Transverse colon (tissue), 4 donors: Measurements from ENCODE around the gene LIN37. TPM values are rescaled to one million over a fixed set of nuclear protein-coding genes. Genes with fewer than 3 reads are reported as not detected.

Experiments used
- DNase-seq: peaks from one replicate; pipeline ENCODE4 v3.0.0-alpha.2; 2019
- H3K27ac ChIP-seq, 4 donors: fragments of 200-600 bp; sonication (generic); 2 replicates each; pipeline ENCODE4 v1.5.1; 2016 to 2018; ENCODE audit warnings: inconsistent platforms in 4 of 4
- H3K27me3 ChIP-seq: fragments of 200-600 bp; sonication (generic); 2 replicates; pipeline ENCODE4 v1.5.1; 2017; ENCODE audit warnings: inconsistent platforms
- H3K36me3 ChIP-seq, 4 donors: fragments of 200-600 bp; sonication (generic); 2 replicates each; pipeline ENCODE4 v1.5.1; 2017 to 2019; ENCODE audit warnings: inconsistent platforms in 4 of 4
- H3K4me1 ChIP-seq, 4 donors: fragments of 200-600 bp; sonication (generic); 2 replicates each; pipeline ENCODE4 v1.5.1; 2017 to 2020; ENCODE audit warnings: inconsistent platforms in 4 of 4
- H3K4me3 ChIP-seq, 4 donors: fragments of 200-600 bp; sonication (generic); 1 replicate in 1 of 4; 2 replicates in 3 of 4; pipeline versions ENCODE4 v1.5.1 to v1.6.1; 2017 to 2019; ENCODE audit warnings: inconsistent platforms in 4 of 4
- H3K9me3 ChIP-seq, 2 donors: fragments of 200-600 bp; sonication (generic); 2 replicates each; pipeline ENCODE4 v1.5.1; 2017 to 2019; ENCODE audit warnings: inconsistent platforms in 2 of 2
- EP300 ChIP-seq: sonication (generic); formaldehyde crosslinking; IDR thresholded peaks from one replicate; pipeline ENCODE4 v1.6.1; 2017; ENCODE audit warnings: antibody characterized with exemption, low read depth
- POLR2A ChIP-seq: fragments of 450-650 bp; IDR thresholded peaks from one replicate; pipeline ENCODE4 v1.6.1; 2016; ENCODE audit warnings: antibody characterized with exemption, mild to moderate bottlenecking, moderate library complexity
- POLR2AphosphoS5 ChIP-seq, 3 donors: sonication (generic); formaldehyde crosslinking; IDR thresholded peaks; one replicate each; pipeline ENCODE4 v1.6.1; 2016; ENCODE audit warnings: antibody characterized with exemption in 3 of 3
- WGBS, 2 donors: methylation state at CpG; one replicate each; pipeline ENCODE4 v1.1.5; 2018; ENCODE audit warnings: low coverage in 1 of 2; 5-methylcytosine and 5-hydroxymethylcytosine counted together
- in situ Hi-C, 4 donors: fragments of 200-750 bp; cut with MboI; loops; one replicate each; pipeline versions ENCODE4 v1.15.0 to v1.15.1; 2017; ENCODE audit warnings: low sequenced_read_pairs in 3 of 4, low pct_ligation_motif_present in 1 of 4, low pct_unique_long_range_greater_than_20kb in 1 of 4
- intact Hi-C: fragments of 100-400 bp; cut with DNase I; formaldehyde crosslinking; loops from one replicate; pipeline ENCODE4 v1.15.1; 2023; ENCODE audit warnings: low total_unique reads
- total RNA-seq, 4 donors: library from RNA; depleted of rRNA; stranded (reverse); fragments of >200 nt; gene quantifications; one replicate each; pipeline ENCODE4 v1.1.0, GENCODE V29; 2016
- TF ChIP-seq, protein P1 (sequence below), 5 experiments: fragments of 200-600 bp in 3 of 5; fragments of 450-650 bp in 2 of 5; sonication (generic) in 3 of 5; IDR thresholded peaks; 1 replicate in 2 of 5; 2 replicates in 3 of 5; pipeline ENCODE4 v1.5.1; 2016 to 2017; ENCODE audit warnings: antibody characterized with exemption in 5 of 5, inconsistent platforms in 3 of 5, mild to moderate bottlenecking in 2 of 5, moderate library complexity in 1 of 5

The LIN37 gene
- total RNA-seq, 4 donors from 2014 or later = 10.5 to 41.1 (median 15.8) TPM

GRCh38 chr19:35788205-35788960 lies 40.0 kb downstream of the LIN37 start:
- in situ Hi-C loops = no loop called here
- H3K27me3 ChIP-seq = no peaks in the 10 kb centered on the region
- intact Hi-C loops = no loop called here
- no peaks in the 10 kb centered on the region for H3K9me3 ChIP-seq
- H3K4me3 ChIP-seq = no peak overlapping the region
- WGBS, 2 donors = 82% methylated on average over 11 of the region's 12 CpGs; no CpG with 5 or more reads in 1 of the 2 donors
- no peak overlapping the region for H3K27ac ChIP-seq
- DNase-seq = no peak
- H3K4me1 ChIP-seq = no peaks in the 10 kb centered on the region
- H3K36me3 ChIP-seq = no peaks in the 10 kb centered on the region
- no peak for TF ChIP-seq POLR2A

GRCh38 chr19:35789195-35789977 lies 41.0 kb downstream of the LIN37 start:
- no peak for DNase-seq
- intact Hi-C loops (no loop called here), in situ Hi-C loops (no loop called here)
- Histone ChIP-seq H3K27me3 (no peaks in the 10 kb centered on the region), H3K27ac (no peak overlapping the region), H3K9me3 (no peaks in the 10 kb centered on the region), H3K36me3 (no peaks in the 10 kb centered on the region), H3K4me3 (no peak overlapping the region), H3K4me1 (no peaks in the 10 kb centered on the region)
- TF ChIP-seq, protein P1, sequence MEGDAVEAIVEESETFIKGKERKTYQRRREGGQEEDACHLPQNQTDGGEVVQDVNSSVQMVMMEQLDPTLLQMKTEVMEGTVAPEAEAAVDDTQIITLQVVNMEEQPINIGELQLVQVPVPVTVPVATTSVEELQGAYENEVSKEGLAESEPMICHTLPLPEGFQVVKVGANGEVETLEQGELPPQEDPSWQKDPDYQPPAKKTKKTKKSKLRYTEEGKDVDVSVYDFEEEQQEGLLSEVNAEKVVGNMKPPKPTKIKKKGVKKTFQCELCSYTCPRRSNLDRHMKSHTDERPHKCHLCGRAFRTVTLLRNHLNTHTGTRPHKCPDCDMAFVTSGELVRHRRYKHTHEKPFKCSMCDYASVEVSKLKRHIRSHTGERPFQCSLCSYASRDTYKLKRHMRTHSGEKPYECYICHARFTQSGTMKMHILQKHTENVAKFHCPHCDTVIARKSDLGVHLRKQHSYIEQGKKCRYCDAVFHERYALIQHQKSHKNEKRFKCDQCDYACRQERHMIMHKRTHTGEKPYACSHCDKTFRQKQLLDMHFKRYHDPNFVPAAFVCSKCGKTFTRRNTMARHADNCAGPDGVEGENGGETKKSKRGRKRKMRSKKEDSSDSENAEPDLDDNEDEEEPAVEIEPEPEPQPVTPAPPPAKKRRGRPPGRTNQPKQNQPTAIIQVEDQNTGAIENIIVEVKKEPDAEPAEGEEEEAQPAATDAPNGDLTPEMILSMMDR (IDR thresholded peaks at IDR 0.05) = no peak
- TF ChIP-seq EP300 (no peak), POLR2AphosphoS5 (IDR thresholded peaks at IDR 0.05) (no peak)
- 75% methylated on average over 10 of the region's 11 CpGs; no CpG with 5 or more reads in 1 of the 2 donors for WGBS, 2 donors

- Histone ChIP-seq H3K36me3 (no peaks in the 10 kb centered on the region), H3K27ac (no peak overlapping the region), H3K9me3 (no peaks in the 10 kb centered on the region), H3K27me3 (no peaks in the 10 kb centered on the region), H3K4me1 (no peaks in the 10 kb centered on the region), H3K4me3 (no peak overlapping the region)
- WGBS, 2 donors = 85% methylated on average over 9 of the region's 19 CpGs; no CpG with 5 or more reads in 1 of the 2 donors
- intact Hi-C loops = no loop called here
- TF ChIP-seq, protein P1 (IDR thresholded peaks at IDR 0.05) = no peak
- TF ChIP-seq EP300 = no peak
- DNase-seq = no peak
- in situ Hi-C loops = no loop called here
Observed at GRCh38 chr19:35789978-35790944, 41.9 kb downstream of the LIN37 start.

- Histone ChIP-seq H3K9me3 (no peaks in the 10 kb centered on the region), H3K36me3 (no peaks in the 10 kb centered on the region), H3K27me3 (peaks cover 4% of the 10 kb centered on the region), H3K27ac (no peak overlapping the region), H3K4me3 (no peak overlapping the region), H3K4me1 (no peaks in the 10 kb centered on the region)
- in situ Hi-C loops (no loop called here), intact Hi-C loops (no loop called here)
- no peak for DNase-seq
- TF ChIP-seq, protein P1 (IDR thresholded peaks at IDR 0.05) = no peak
- TF ChIP-seq EP300 = no peak
- no peak for TF ChIP-seq POLR2A
- no peak for TF ChIP-seq POLR2AphosphoS5 (IDR thresholded peaks at IDR 0.05)
- 67% methylated on average over 13 of the region's 20 CpGs; no CpG with 5 or more reads in 1 of the 2 donors for WGBS, 2 donors
Observed at GRCh38 chr19:35790981-35791813, 42.8 kb downstream of the LIN37 start.
